Measurements from ENCODE around the gene OR4Q3. TPM values are rescaled to one million over a fixed set of nuclear protein-coding genes. Genes with fewer than 3 reads are reported as not detected.
"Not testable (repeated sequence)": the region's sequence is repeated elsewhere in the genome, so short reads cannot be mapped to it uniquely, and the experiment has no call there.

Gene OR4Q3
- total RNA-seq, 1 experiment from 2014 or later: not detected

DNA sequence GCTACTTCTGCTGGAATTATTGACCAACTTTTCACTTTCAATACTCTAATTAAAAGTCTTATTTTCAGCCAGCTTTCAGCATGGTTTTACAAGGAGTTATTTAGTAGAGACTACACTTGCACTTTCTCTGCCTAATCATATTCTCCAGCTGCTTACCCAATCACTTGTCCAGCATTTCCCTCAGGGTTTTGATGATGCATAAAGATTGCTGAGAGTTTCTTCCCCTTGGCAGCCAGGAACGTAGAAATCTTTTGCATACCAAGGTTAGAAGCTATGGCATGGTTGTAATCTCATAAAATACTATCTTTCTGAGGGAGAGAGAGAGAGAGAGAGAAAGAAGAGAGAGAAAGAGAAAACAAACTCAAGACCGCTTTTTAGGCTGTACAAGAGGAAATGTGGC lies 10.8 kb downstream of the OR4Q3 start:
- no peaks in the 10 kb centered on the region for H3K4me1 ChIP-seq
- H3K36me3 ChIP-seq (ENCODE audit: control insufficient read depth, insufficient read depth, low read length): no peaks in the 10 kb centered on the region
- H3K9me3 ChIP-seq: no peaks in the 10 kb centered on the region
- CTCF ChIA-PET: no interaction called here
- Mint-ChIP-seq H3K4me1 (ENCODE audit: low read depth, unreplicated experiment) (no peaks in the 10 kb centered on the region), H3K27ac (ENCODE audit: unreplicated experiment) (no peak overlapping the region), H3K9me3 (ENCODE audit: unreplicated experiment) (no peaks in the 10 kb centered on the region), H3K27me3 (ENCODE audit: insufficient read depth, unreplicated experiment) (peaks cover 4% of the 10 kb centered on the region), H3K4me3 (ENCODE audit: unreplicated experiment) (no peak overlapping the region), H3K36me3 (ENCODE audit: insufficient read depth, unreplicated experiment) (no peaks in the 10 kb centered on the region)
- DNase-seq: no peak
- TF ChIP-seq, protein P1, sequence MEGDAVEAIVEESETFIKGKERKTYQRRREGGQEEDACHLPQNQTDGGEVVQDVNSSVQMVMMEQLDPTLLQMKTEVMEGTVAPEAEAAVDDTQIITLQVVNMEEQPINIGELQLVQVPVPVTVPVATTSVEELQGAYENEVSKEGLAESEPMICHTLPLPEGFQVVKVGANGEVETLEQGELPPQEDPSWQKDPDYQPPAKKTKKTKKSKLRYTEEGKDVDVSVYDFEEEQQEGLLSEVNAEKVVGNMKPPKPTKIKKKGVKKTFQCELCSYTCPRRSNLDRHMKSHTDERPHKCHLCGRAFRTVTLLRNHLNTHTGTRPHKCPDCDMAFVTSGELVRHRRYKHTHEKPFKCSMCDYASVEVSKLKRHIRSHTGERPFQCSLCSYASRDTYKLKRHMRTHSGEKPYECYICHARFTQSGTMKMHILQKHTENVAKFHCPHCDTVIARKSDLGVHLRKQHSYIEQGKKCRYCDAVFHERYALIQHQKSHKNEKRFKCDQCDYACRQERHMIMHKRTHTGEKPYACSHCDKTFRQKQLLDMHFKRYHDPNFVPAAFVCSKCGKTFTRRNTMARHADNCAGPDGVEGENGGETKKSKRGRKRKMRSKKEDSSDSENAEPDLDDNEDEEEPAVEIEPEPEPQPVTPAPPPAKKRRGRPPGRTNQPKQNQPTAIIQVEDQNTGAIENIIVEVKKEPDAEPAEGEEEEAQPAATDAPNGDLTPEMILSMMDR (IDR thresholded peaks at IDR 0.05; ENCODE audit: insufficient read depth in 1 of 2, low read depth in 1 of 2, low read length in 1 of 2, severe bottlenecking in 1 of 2, unreplicated experiment in 1 of 2): no peak
- H3K4me3 ChIP-seq (ENCODE audit: low read depth, low read length): no peak overlapping the region
- no peaks in the 10 kb centered on the region for H3K27me3 ChIP-seq (replicated peaks; ENCODE audit: control insufficient read depth, insufficient read depth, low read length)
- POLR2A ChIA-PET: no interaction called here
- intact Hi-C loops (cut with micrococcal nuclease; ENCODE audit: unreplicated experiment): no loop called here
- BruUV-seq (replicated peaks): no TSS peak

DNA sequence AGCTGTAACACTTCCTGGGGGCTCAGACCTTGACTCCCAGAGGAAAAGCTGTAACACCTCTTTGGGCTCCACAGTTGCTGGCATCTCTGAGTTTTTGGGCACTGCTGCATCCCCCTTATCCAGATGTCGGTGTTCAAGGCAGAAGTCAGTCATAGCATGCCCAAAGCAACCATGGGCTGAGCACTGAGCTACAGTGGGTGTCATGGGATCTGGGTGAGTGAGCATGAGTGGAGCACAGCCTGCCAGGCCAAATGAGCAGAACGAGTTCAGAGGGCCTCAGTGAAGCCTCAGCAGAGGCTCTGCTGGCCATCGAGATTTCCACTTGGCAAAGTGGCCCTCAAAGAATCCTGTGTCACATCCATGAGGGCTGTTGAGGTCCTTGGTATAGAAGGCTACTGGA lies 28.1 kb downstream of the OR4Q3 start:
- DNase-seq; CTCF ChIA-PET; H3K4me1 Mint-ChIP-seq (ENCODE audit: low read depth, unreplicated experiment); H3K9me3 Mint-ChIP-seq (ENCODE audit: unreplicated experiment); H3K27me3 Mint-ChIP-seq (ENCODE audit: insufficient read depth, unreplicated experiment); H3K4me3 ChIP-seq (ENCODE audit: low read depth, low read length); intact Hi-C loops (cut with micrococcal nuclease; ENCODE audit: unreplicated experiment); H3K36me3 ChIP-seq (ENCODE audit: control insufficient read depth, insufficient read depth, low read length); H3K36me3 Mint-ChIP-seq (ENCODE audit: insufficient read depth, unreplicated experiment); H3K27me3 ChIP-seq (replicated peaks; ENCODE audit: control insufficient read depth, insufficient read depth, low read length); H3K27ac Mint-ChIP-seq (ENCODE audit: unreplicated experiment); H3K4me1 ChIP-seq; H3K4me3 Mint-ChIP-seq (ENCODE audit: unreplicated experiment); H3K9me3 ChIP-seq; POLR2A ChIA-PET; BruUV-seq (replicated peaks): not testable (repeated sequence)

- no peak overlapping the region for H3K4me3 ChIP-seq (ENCODE audit: low read depth, low read length)
- DNase-seq: no peak
- no peaks in the 10 kb centered on the region for H3K27me3 ChIP-seq (replicated peaks; ENCODE audit: control insufficient read depth, insufficient read depth, low read length)
- no peaks in the 10 kb centered on the region for H3K36me3 Mint-ChIP-seq (ENCODE audit: insufficient read depth, unreplicated experiment)
- H3K27ac Mint-ChIP-seq (ENCODE audit: unreplicated experiment): no peak overlapping the region
- CTCF ChIA-PET: no interaction called here
- no peaks in the 10 kb centered on the region for H3K9me3 ChIP-seq
- no peaks in the 10 kb centered on the region for H3K4me1 Mint-ChIP-seq (ENCODE audit: low read depth, unreplicated experiment)
- TF ChIP-seq, protein P1 (IDR thresholded peaks at IDR 0.05; ENCODE audit: insufficient read depth in 1 of 2, low read depth in 1 of 2, low read length in 1 of 2, severe bottlenecking in 1 of 2, unreplicated experiment in 1 of 2): no peak
- no peak overlapping the region for H3K4me3 Mint-ChIP-seq (ENCODE audit: unreplicated experiment)
- no peaks in the 10 kb centered on the region for H3K9me3 Mint-ChIP-seq (ENCODE audit: unreplicated experiment)
- H3K27me3 Mint-ChIP-seq (ENCODE audit: insufficient read depth, unreplicated experiment): peaks cover 4% of the 10 kb centered on the region
- intact Hi-C loops (cut with micrococcal nuclease; ENCODE audit: unreplicated experiment): no loop called here
- H3K4me1 ChIP-seq: no peaks in the 10 kb centered on the region
- POLR2A ChIA-PET: no interaction called here
- H3K36me3 ChIP-seq (ENCODE audit: control insufficient read depth, insufficient read depth, low read length): no peaks in the 10 kb centered on the region
- no TSS peak for BruUV-seq (replicated peaks)
Measured at GRCh38 chr14:19771895-19772430, 28.6 kb downstream of the OR4Q3 start.

DNA sequence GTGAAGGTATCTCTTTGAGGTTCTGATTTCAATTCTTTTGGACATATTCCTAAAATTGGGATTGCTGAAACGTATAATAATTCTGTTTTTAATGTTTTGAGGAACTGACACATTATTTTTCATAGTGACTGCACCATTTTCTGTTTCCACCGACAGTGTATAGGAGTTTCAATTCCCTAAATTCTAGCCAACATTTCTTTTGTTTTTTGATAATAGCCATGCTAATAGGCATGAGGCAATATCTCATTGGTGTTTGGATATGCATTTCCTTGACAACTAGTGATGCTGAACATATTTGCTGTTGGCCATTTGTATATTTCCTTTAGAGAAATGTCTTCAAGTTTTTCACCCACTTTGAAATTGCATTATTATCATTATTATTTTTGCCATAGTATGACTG lies 29.1 kb downstream of the OR4Q3 start:
- H3K9me3 Mint-ChIP-seq (ENCODE audit: unreplicated experiment); H3K36me3 ChIP-seq (ENCODE audit: control insufficient read depth, insufficient read depth, low read length); H3K27me3 ChIP-seq (replicated peaks; ENCODE audit: control insufficient read depth, insufficient read depth, low read length); H3K4me1 ChIP-seq; H3K36me3 Mint-ChIP-seq (ENCODE audit: insufficient read depth, unreplicated experiment); H3K27ac Mint-ChIP-seq (ENCODE audit: unreplicated experiment); H3K4me3 ChIP-seq (ENCODE audit: low read depth, low read length); CTCF ChIA-PET; H3K4me3 Mint-ChIP-seq (ENCODE audit: unreplicated experiment); intact Hi-C loops (cut with micrococcal nuclease; ENCODE audit: unreplicated experiment); BruUV-seq (replicated peaks); POLR2A ChIA-PET; H3K9me3 ChIP-seq; H3K4me1 Mint-ChIP-seq (ENCODE audit: low read depth, unreplicated experiment); H3K27me3 Mint-ChIP-seq (ENCODE audit: insufficient read depth, unreplicated experiment); DNase-seq: not testable (repeated sequence)

DNA sequence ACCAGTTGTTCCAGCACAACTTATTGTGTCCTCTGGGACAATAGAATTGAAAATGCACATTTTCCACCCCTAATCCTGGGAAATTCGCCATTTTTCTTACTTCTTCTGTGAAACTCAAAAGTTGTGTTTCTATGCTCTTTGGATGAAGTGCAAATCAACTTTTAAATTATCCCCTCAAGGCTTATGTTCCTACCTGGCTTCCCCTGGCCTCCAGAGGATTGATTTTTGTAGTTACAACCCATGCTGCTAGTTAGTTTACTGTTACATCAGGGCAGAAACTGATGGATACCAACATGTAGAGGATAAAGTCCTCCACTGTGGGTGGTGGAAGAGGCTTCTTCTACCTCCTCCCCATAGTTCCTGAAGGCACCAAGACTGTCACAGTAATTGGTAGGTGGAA lies 29.8 kb downstream of the OR4Q3 start, which contains the start of gene OR4M1:
Gene OR4M1, plus strand, starts transcription at position 301 of the 400 bp plus-strand sequence. CDS start 6,819 bp downstream, outside the sequence.
- H3K9me3 ChIP-seq; DNase-seq; H3K4me1 Mint-ChIP-seq (ENCODE audit: low read depth, unreplicated experiment); H3K27me3 ChIP-seq (replicated peaks; ENCODE audit: control insufficient read depth, insufficient read depth, low read length); H3K9me3 Mint-ChIP-seq (ENCODE audit: unreplicated experiment); H3K4me3 ChIP-seq (ENCODE audit: low read depth, low read length); H3K4me3 Mint-ChIP-seq (ENCODE audit: unreplicated experiment); CTCF ChIA-PET; BruUV-seq (replicated peaks); H3K27ac Mint-ChIP-seq (ENCODE audit: unreplicated experiment); H3K4me1 ChIP-seq; H3K36me3 ChIP-seq (ENCODE audit: control insufficient read depth, insufficient read depth, low read length); H3K36me3 Mint-ChIP-seq (ENCODE audit: insufficient read depth, unreplicated experiment); POLR2A ChIA-PET; H3K27me3 Mint-ChIP-seq (ENCODE audit: insufficient read depth, unreplicated experiment); intact Hi-C loops (cut with micrococcal nuclease; ENCODE audit: unreplicated experiment): not testable (repeated sequence)
